Measurements from ENCODE around the gene SKP1. TPM values are rescaled to one million over a fixed set of nuclear protein-coding genes. Genes with fewer than 3 reads are reported as not detected.

SKP1 gene
- total RNA-seq, 1 experiment from 2014 or later = 411 TPM

- intact Hi-C loops (cut with micrococcal nuclease; ENCODE audit: unreplicated experiment) = no loop called here
- BruUV-seq (replicated peaks) = no TSS peak
- Mint-ChIP-seq H3K27me3 (ENCODE audit: unreplicated experiment) (no peaks in the 10 kb centered on the region), H3K9me3 (ENCODE audit: low read depth, unreplicated experiment) (no peaks in the 10 kb centered on the region), H3K36me3 (ENCODE audit: insufficient read depth, unreplicated experiment) (peaks cover 9% of the 10 kb centered on the region), H3K4me1 (ENCODE audit: low read depth, unreplicated experiment) (peaks cover 10% of the 10 kb centered on the region), H3K27ac (ENCODE audit: unreplicated experiment) (no peak overlapping the region), H3K4me3 (ENCODE audit: low read depth, unreplicated experiment) (no peak overlapping the region)
- no peak for TF ChIP-seq CTCF (IDR thresholded peaks at IDR 0.05; ENCODE audit: unreplicated experiment)
- no peak for DNase-seq
- CTCF ChIA-PET = interaction anchor here (3.5 kb wide), 1 partner anchor 97 kb away, joined by 10 read pairs; no protein-coding TSS in a partner anchor
These were observed 40.5 kb downstream of the SKP1 start for GRCh38 chr5:134136221-134136631.

- Mint-ChIP-seq H3K9me3 (ENCODE audit: low read depth, unreplicated experiment) (no peaks in the 10 kb centered on the region), H3K27me3 (ENCODE audit: unreplicated experiment) (no peaks in the 10 kb centered on the region), H3K36me3 (ENCODE audit: insufficient read depth, unreplicated experiment) (peaks cover 9% of the 10 kb centered on the region), H3K4me1 (ENCODE audit: low read depth, unreplicated experiment) (no peaks in the 10 kb centered on the region), H3K4me3 (ENCODE audit: low read depth, unreplicated experiment) (no peak overlapping the region), H3K27ac (ENCODE audit: unreplicated experiment) (no peak overlapping the region)
- BruUV-seq (replicated peaks) = no TSS peak
- TF ChIP-seq CTCF (IDR thresholded peaks at IDR 0.05; ENCODE audit: unreplicated experiment) = no peak
- CTCF ChIA-PET = interaction anchor here (3.5 kb wide), 1 partner anchor 96 kb away, joined by 10 read pairs; no protein-coding TSS in a partner anchor
- no peak for DNase-seq
- intact Hi-C loops (cut with micrococcal nuclease; ENCODE audit: unreplicated experiment) = no loop called here
These were observed 41.6 kb downstream of the SKP1 start for GRCh38 chr5:134135091-134135655.

GRCh38 chr5:134133995-134134541, 42.7 kb downstream of the SKP1 start:
- Mint-ChIP-seq H3K4me3 (ENCODE audit: low read depth, unreplicated experiment) (no peak overlapping the region), H3K27me3 (ENCODE audit: unreplicated experiment) (no peaks in the 10 kb centered on the region), H3K4me1 (ENCODE audit: low read depth, unreplicated experiment) (no peaks in the 10 kb centered on the region), H3K9me3 (ENCODE audit: low read depth, unreplicated experiment) (no peaks in the 10 kb centered on the region), H3K36me3 (ENCODE audit: insufficient read depth, unreplicated experiment) (peaks cover 9% of the 10 kb centered on the region), H3K27ac (ENCODE audit: unreplicated experiment) (no peak overlapping the region)
- TF ChIP-seq CTCF (IDR thresholded peaks at IDR 0.05; ENCODE audit: unreplicated experiment) = no peak
- CTCF ChIA-PET = interaction anchor here (1.0 to 3.5 kb wide), 3 partner anchors 9 to 94 kb away, joined by 3 to 10 read pairs (median 4); no protein-coding TSS in a partner anchor
- no TSS peak for BruUV-seq (replicated peaks)
- intact Hi-C loops (cut with micrococcal nuclease; ENCODE audit: unreplicated experiment) = no loop called here
- DNase-seq = no peak

GRCh38 chr5:134133188-134133994, 43.4 kb downstream of the SKP1 start:
- no peaks in the 10 kb centered on the region for H3K27me3 Mint-ChIP-seq (ENCODE audit: unreplicated experiment)
- no peak overlapping the region for H3K27ac Mint-ChIP-seq (ENCODE audit: unreplicated experiment)
- CTCF ChIA-PET = interaction anchor here (0.6 to 3.5 kb wide), 4 partner anchors 9 to 94 kb away, joined by 3 to 10 read pairs (median 4); no protein-coding TSS in a partner anchor
- peaks cover 13% of the 10 kb centered on the region for H3K36me3 Mint-ChIP-seq (ENCODE audit: insufficient read depth, unreplicated experiment)
- intact Hi-C loops (cut with micrococcal nuclease; ENCODE audit: unreplicated experiment) = no loop called here
- no peak for DNase-seq
- TF ChIP-seq CTCF (IDR thresholded peaks at IDR 0.05; ENCODE audit: unreplicated experiment) = no peak
- H3K4me1 Mint-ChIP-seq (ENCODE audit: low read depth, unreplicated experiment) = no peaks in the 10 kb centered on the region
- no TSS peak for BruUV-seq (replicated peaks)
- no peaks in the 10 kb centered on the region for H3K9me3 Mint-ChIP-seq (ENCODE audit: low read depth, unreplicated experiment)
- no peak overlapping the region for H3K4me3 Mint-ChIP-seq (ENCODE audit: low read depth, unreplicated experiment)

Data from Calu3 (cell line).